ENCODE data around the gene NFASC.

- TF ChIP-seq POLR2AphosphoS5 (IDR thresholded peaks at IDR 0.05) (no peak), CTCF (IDR thresholded peaks at IDR 0.05) (no peak)
Observed at GRCh38 chr1:205016584-205016983, 145.9 kb downstream of the NFASC start.
